ENCODE data around the gene NSDHL.

DNA sequence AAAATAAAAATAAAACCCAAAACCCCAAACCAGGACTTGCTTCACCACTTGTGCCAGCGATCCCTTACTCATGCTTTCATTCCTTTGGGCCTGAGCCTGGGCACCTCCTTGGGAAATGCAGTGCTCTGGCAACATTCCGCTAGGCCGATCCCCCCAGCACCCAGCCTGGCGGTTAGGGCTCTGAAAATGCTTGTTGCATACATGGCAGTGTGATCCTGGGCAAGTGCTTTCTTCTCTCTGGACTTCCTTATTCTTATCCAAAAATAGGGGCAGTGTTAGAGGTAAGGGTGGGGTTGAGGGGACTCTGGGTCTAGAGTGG, 71.6 kb downstream of the NSDHL start:
- no peak for TF ChIP-seq EZH2 (IDR thresholded peaks at IDR 0.05)
- no peak for TF ChIP-seq POLR2AphosphoS5 (IDR thresholded peaks at IDR 0.05; ENCODE audit: borderline replicate concordance, low read depth, low read length)
- TF ChIP-seq FOXP2 (optimal IDR thresholded peaks at IDR 0.05; ENCODE audit: control extremely low read depth, extremely low read length, insufficient read depth): no peak

Measured in SK-N-MC (cell line).